Kidney (tissue), 14 donors: ENCODE results near the gene PRR11. TPM values are rescaled to one million over a fixed set of nuclear protein-coding genes. Genes with fewer than 3 reads are reported as not detected.

Experiments
- DNase-seq, 5 donors: peaks; one replicate each; pipeline ENCODE4 v3.0.0-alpha.2; 2013 to 2020
- FAIRE-seq: peaks from 2 replicates; lab custom pipeline; 2012; peaks lifted over from hg19 to GRCh38; lab: Jason Lieb, UNC
- H3K27ac ChIP-seq, 2 donors: one replicate each; pipeline ENCODE4 v1.7.0; 2013; ENCODE audit warnings: low read depth in 2 of 2, low read length in 2 of 2, inconsistent platforms in 1 of 2
- H3K27me3 ChIP-seq: one replicate; pipeline ENCODE4 v1.7.1; 2013; ENCODE audit warnings: low read length, inconsistent platforms; ENCODE audit not compliant: control insufficient read depth, insufficient read depth
- H3K36me3 ChIP-seq, 3 donors: one replicate each; pipeline versions ENCODE4 v1.7.0 to v1.7.1; 2013; ENCODE audit warnings: low read length in 3 of 3, control low read depth in 1 of 3, inconsistent platforms in 1 of 3; ENCODE audit not compliant: insufficient read depth in 3 of 3, control insufficient read depth in 2 of 3
- H3K4me1 ChIP-seq, 3 donors: one replicate each; pipeline versions ENCODE4 v1.7.0 to v1.7.1; 2013; ENCODE audit warnings: low read length in 3 of 3, inconsistent platforms in 1 of 3, low read depth in 1 of 3; ENCODE audit not compliant: control insufficient read depth in 2 of 3, insufficient read depth in 2 of 3
- H3K4me3 ChIP-seq, 3 donors: one replicate each; pipeline versions ENCODE4 v1.7.0 to v1.8.1; 2013; ENCODE audit warnings: low read length in 3 of 3, control low read depth in 1 of 3, inconsistent platforms in 1 of 3
- H3K9ac ChIP-seq, 3 donors: one replicate each; pipeline versions ENCODE4 v1.7.0 to v1.7.1; 2013; ENCODE audit warnings: low read length in 3 of 3, control low read depth in 1 of 3, inconsistent platforms in 1 of 3
- H3K9me3 ChIP-seq, 3 donors: one replicate each; pipeline versions ENCODE4 v1.7.0 to v1.7.1; 2013; ENCODE audit warnings: low read length in 3 of 3, control low read depth in 1 of 3, inconsistent platforms in 1 of 3; ENCODE audit not compliant: control insufficient read depth in 2 of 3, insufficient read depth in 1 of 3
- intact Hi-C: fragments of 100-400 bp; cut with DNase I; formaldehyde crosslinking; loops from one replicate; pipeline ENCODE4 v1.11.1; 2022
- polyA plus RNA-seq: library from polyadenylated mRNA; stranded (reverse); fragments of 350-450 nt; fragmentation: Illumina TruSeq; extraction: RNeasy Lipid Tissue Mini Kit (QIAGEN cat#74804); gene quantifications from one replicate; pipeline ENCODE4 v1.2.3, GENCODE V29; 2014; ENCODE audit warnings: low read depth, low replicate concordance; ENCODE audit not compliant: insufficient read depth
- total RNA-seq: library from RNA; stranded (reverse); fragmentation: NEBNext Ultra II Directional; extraction: Animal tissue kit (Norgen Biotek cat#: 25700); gene quantifications from one replicate; pipeline ENCODE4 v1.2.1, GENCODE V29; 2021
- TF ChIP-seq, protein P1 (sequence below): IDR thresholded peaks from 3 replicates; pipeline ENCODE4 v1.5.1; 2012; ENCODE audit warnings: mild to moderate bottlenecking, moderate library complexity, borderline replicate concordance; ENCODE audit not compliant: insufficient read depth; ENCODE audit errors: extremely low read depth
- donor health status: control.
- donor health status: control.
- donor health status: control.
- donor health status: control.
- donor health status: control.
- donor health status: DM: yes; HTN: yes; CAD: no.
- donor health status: Normal renal cell carcinoma (clear cell type).

Gene PRR11
- total and polyA plus RNA-seq, 2 donors from 2014 or later: 0.26 to 2.5 TPM

GRCh38 chr17:59167571-59168001, 12.0 kb downstream of the PRR11 start:
- TF ChIP-seq, protein P1, sequence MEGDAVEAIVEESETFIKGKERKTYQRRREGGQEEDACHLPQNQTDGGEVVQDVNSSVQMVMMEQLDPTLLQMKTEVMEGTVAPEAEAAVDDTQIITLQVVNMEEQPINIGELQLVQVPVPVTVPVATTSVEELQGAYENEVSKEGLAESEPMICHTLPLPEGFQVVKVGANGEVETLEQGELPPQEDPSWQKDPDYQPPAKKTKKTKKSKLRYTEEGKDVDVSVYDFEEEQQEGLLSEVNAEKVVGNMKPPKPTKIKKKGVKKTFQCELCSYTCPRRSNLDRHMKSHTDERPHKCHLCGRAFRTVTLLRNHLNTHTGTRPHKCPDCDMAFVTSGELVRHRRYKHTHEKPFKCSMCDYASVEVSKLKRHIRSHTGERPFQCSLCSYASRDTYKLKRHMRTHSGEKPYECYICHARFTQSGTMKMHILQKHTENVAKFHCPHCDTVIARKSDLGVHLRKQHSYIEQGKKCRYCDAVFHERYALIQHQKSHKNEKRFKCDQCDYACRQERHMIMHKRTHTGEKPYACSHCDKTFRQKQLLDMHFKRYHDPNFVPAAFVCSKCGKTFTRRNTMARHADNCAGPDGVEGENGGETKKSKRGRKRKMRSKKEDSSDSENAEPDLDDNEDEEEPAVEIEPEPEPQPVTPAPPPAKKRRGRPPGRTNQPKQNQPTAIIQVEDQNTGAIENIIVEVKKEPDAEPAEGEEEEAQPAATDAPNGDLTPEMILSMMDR: no peak
- no peaks in the 10 kb centered on the region for H3K27me3 ChIP-seq
- H3K9ac ChIP-seq: no peak overlapping the region
- no peak overlapping the region for H3K4me3 ChIP-seq
- no peaks in the 10 kb centered on the region for H3K4me1 ChIP-seq
- FAIRE-seq (no peak), DNase-seq (no peak)
- H3K27ac ChIP-seq: no peak overlapping the region
- no peaks in the 10 kb centered on the region for H3K9me3 ChIP-seq
- intact Hi-C loops: no loop called here
- H3K36me3 ChIP-seq: no peaks in the 10 kb centered on the region

- FAIRE-seq (no peak), DNase-seq (no peak)
- Histone ChIP-seq H3K27ac (no peak overlapping the region), H3K9me3 (no peaks in the 10 kb centered on the region), H3K4me1 (no peaks in the 10 kb centered on the region), H3K9ac (no peak overlapping the region), H3K27me3 (no peaks in the 10 kb centered on the region), H3K4me3 (no peak overlapping the region), H3K36me3 (no peaks in the 10 kb centered on the region)
- TF ChIP-seq, protein P1: no peak
- intact Hi-C loops: no loop called here
These were observed 17.0 kb downstream of the PRR11 start for GRCh38 chr17:59172436-59173004.

DNA sequence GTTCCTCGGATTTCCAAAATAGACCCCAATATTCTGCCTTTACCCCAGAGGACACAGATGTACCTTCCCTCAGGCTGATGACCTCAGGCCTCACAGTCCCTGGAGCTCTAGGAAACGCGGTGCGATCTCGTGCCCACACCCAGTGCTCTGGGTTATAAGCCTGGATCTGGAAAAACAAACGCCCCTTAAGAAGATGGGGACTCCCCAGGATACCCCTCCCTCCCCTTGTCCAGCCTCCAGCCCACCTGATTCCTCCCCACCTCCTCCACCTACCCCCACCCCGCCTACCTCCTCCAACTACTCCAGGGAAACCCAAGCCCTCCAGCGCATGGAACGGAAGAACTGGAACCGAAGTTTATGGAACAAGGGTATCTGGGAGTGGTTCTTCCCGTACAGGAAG, 19.1 kb downstream of the PRR11 start:
- no peak overlapping the region for H3K9ac ChIP-seq
- H3K4me1 ChIP-seq: no peaks in the 10 kb centered on the region
- DNase-seq (no peak), FAIRE-seq (no peak)
- H3K4me3 ChIP-seq: no peak overlapping the region
- H3K36me3 ChIP-seq: no peaks in the 10 kb centered on the region
- H3K9me3 ChIP-seq: no peaks in the 10 kb centered on the region
- intact Hi-C loops: no loop called here
- H3K27me3 ChIP-seq: no peaks in the 10 kb centered on the region
- no peak overlapping the region for H3K27ac ChIP-seq
- TF ChIP-seq, protein P1: no peak

DNA sequence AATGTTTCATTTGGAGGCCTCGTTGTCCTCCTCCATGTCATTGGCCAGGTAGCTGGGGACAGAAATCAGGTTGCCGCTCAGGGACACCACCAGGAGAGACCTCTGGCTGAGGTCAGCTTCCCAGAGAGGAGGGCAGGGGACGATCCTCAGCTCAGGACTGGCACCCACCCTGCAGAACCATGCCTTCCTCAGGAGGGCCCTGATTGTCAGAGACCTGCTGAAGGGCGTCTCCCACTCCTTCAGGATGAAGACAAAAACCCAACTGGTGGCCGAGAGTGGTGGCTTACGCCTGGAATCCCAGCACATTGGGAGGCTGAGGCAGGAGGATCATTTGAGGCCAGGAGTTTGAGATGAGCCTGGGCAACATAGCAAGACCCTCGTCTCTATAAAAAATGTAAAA, 19.5 kb downstream of the PRR11 start:
- no peak for DNase-seq
- no peak for FAIRE-seq
- intact Hi-C loops: no loop called here
- Histone ChIP-seq H3K27ac (no peak overlapping the region), H3K9ac (no peak overlapping the region), H3K4me1 (no peaks in the 10 kb centered on the region), H3K4me3 (no peak overlapping the region), H3K27me3 (no peaks in the 10 kb centered on the region), H3K36me3 (no peaks in the 10 kb centered on the region), H3K9me3 (no peaks in the 10 kb centered on the region)
- TF ChIP-seq, protein P1: no peak
